HCT116 (cell line): ENCODE data around the gene MAP3K2. TPM values are rescaled to one million over a fixed set of nuclear protein-coding genes. Genes with fewer than 3 reads are reported as not detected.

Experiments used
- ATAC-seq: fragments of 200-7000 bp; cut with Tn5 transposase; 2 replicates; pipeline ENCODE4 v1.9.1; 2020; ENCODE audit warnings: mild to moderate bottlenecking, moderate library complexity
- BruUV-seq: library from RNA; stranded (reverse); fragments of 400-500 nt; replicated peaks from 2 replicates; lab custom pipeline; 2021; lab: Mats Ljungman, UMichigan
- CTCF ChIA-PET: fragments of 300-600 bp; sonication (Branson Sonifier 250); formaldehyde crosslinking; loops from one replicate; lab custom pipeline; 2021; ENCODE audit warnings: antibody characterized with exemption; lab: Charles Lee
- POLR2A ChIA-PET: fragments of 300-600, 350-600 bp; sonication (Branson Sonifier 250); formaldehyde crosslinking; loops from one replicate; lab custom pipeline; 2021; ENCODE audit warnings: antibody characterized with exemption; lab: Charles Lee
- RAD21 ChIA-PET, 2 experiments: fragments of 300-600 bp; sonication (Branson Sonifier 250); formaldehyde crosslinking; loops; one replicate each; lab custom pipeline; 2023; ENCODE audit warnings: low total read pairs in 2 of 2; ENCODE audit not compliant: uncharacterized antibody in 2 of 2, unreplicated experiment in 2 of 2, low non-redundant PET in 1 of 2; lab: Charles Lee
- DNase-seq: peaks from one replicate; pipeline ENCODE4 v3.0.0-alpha.2; 2010; ENCODE audit warnings: low read depth, low spot score
- H2AFZ ChIP-seq: fragments of 200-600 bp; shearing (Covaris generic), sonication (generic); 2 replicates; pipeline ENCODE4 v1.6.1; 2017; ENCODE audit warnings: low read depth, mixed run types, mixed read lengths, antibody characterized with exemption, low read length; ENCODE audit not compliant: poor library complexity, severe bottlenecking
- H3K27ac ChIP-seq: 2 replicates; pipeline ENCODE4 v1.5.1; 2012; ENCODE audit warnings: low read depth, low read length
- H3K27me3 ChIP-seq: fragments of 200-600 bp; sonication (generic); 2 replicates; pipeline ENCODE4 v1.6.1; 2016; ENCODE audit warnings: mixed run types, low read length, mixed read lengths; ENCODE audit not compliant: insufficient read depth
- H3K36me3 ChIP-seq, 2 experiments: fragments of 200-500 bp in 1 of 2; fragments of 200-600 bp in 1 of 2; sonication (Bioruptor generic) in 1 of 2; sonication (generic) in 1 of 2; 2 replicates each; pipeline versions ENCODE4 v1.5.1 to v1.6.1; 2014 to 2016; ENCODE audit warnings: low read length in 2 of 2, inconsistent platforms in 1 of 2, mixed read lengths in 1 of 2, mixed run types in 1 of 2; ENCODE audit not compliant: insufficient read depth in 2 of 2, control insufficient read depth in 1 of 2
- H3K4me1 ChIP-seq, 2 experiments: fragments of 200-600 bp in 1 of 2; sonication (generic) in 1 of 2; 2 replicates each; pipeline versions ENCODE4 v1.5.1 to v1.6.1; 2012 to 2017; ENCODE audit warnings: low read length in 2 of 2, inconsistent platforms in 1 of 2, mild to moderate bottlenecking in 1 of 2, mixed read lengths in 1 of 2, mixed run types in 1 of 2, moderate library complexity in 1 of 2; ENCODE audit not compliant: insufficient read depth in 2 of 2, control insufficient read depth in 1 of 2
- H3K4me2 ChIP-seq: fragments of 200-600 bp; sonication (generic); 2 replicates; pipeline ENCODE4 v1.6.1; 2017; ENCODE audit warnings: mixed run types, low read length, mixed read lengths
- H3K4me3 ChIP-seq, 2 experiments: fragments of 200-600 bp in 1 of 2; sonication (generic) in 1 of 2; replicated peaks in 1 of 2; 2 replicates each; pipeline ENCODE4 v1.5.1; 2011 to 2016; ENCODE audit warnings: low read length in 2 of 2, control low read depth in 1 of 2, low read depth in 1 of 2, mild to moderate bottlenecking in 1 of 2, mixed read lengths in 1 of 2, mixed run types in 1 of 2
- H3K79me2 ChIP-seq: fragments of 200-600 bp; sonication (generic); 2 replicates; pipeline ENCODE4 v1.6.1; 2017; ENCODE audit warnings: mild to moderate bottlenecking, mixed run types, low read length, moderate library complexity, mixed read lengths; ENCODE audit not compliant: insufficient read depth
- H3K9ac ChIP-seq: fragments of 200-600 bp; sonication (generic); 2 replicates; pipeline ENCODE4 v1.6.1; 2016; ENCODE audit warnings: low read length, mixed read lengths
- H3K9me2 ChIP-seq: fragments of 200-600 bp; sonication (generic), shearing (Covaris generic); 2 replicates; pipeline ENCODE4 v1.6.1; 2017; ENCODE audit warnings: mixed run types, mild to moderate bottlenecking, moderate library complexity; ENCODE audit not compliant: insufficient read depth
- H3K9me3 ChIP-seq, 2 experiments: fragments of 200-500 bp in 1 of 2; fragments of 200-600 bp in 1 of 2; sonication (Bioruptor generic) in 1 of 2; sonication (generic) in 1 of 2; 2 replicates each; pipeline ENCODE4 v1.6.1; 2014 to 2017; ENCODE audit warnings: low read length in 2 of 2, mixed read lengths in 2 of 2, inconsistent platforms in 1 of 2, low read depth in 1 of 2, mild to moderate bottlenecking in 1 of 2, mixed run types in 1 of 2, moderate library complexity in 1 of 2; ENCODE audit not compliant: control insufficient read depth in 1 of 2, insufficient read depth in 1 of 2
- H4K20me1 ChIP-seq: fragments of 200-600 bp; sonication (generic), shearing (Covaris generic); 2 replicates; pipeline ENCODE4 v1.6.1; 2017; ENCODE audit warnings: mixed run types, mild to moderate bottlenecking, moderate library complexity; ENCODE audit not compliant: insufficient read depth
- CTCF ChIP-seq, 3 experiments: fragments of 200-600 bp in 1 of 3; sonication (generic) in 1 of 3; IDR thresholded peaks in 2 of 3; conservative IDR thresholded peaks in 1 of 3; 2 replicates each; pipeline ENCODE4 v1.5.1; 2012 to 2017; ENCODE audit warnings: low read depth in 2 of 3, low read length in 2 of 3, antibody characterized with exemption in 1 of 3, borderline replicate concordance in 1 of 3, control low read depth in 1 of 3, mild to moderate bottlenecking in 1 of 3, mixed read lengths in 1 of 3, mixed run types in 1 of 3, moderate library complexity in 1 of 3; ENCODE audit not compliant: insufficient read depth in 1 of 3
- EZH2 ChIP-seq: fragments of 200-600 bp; sonication (generic); IDR thresholded peaks from 2 replicates; pipeline ENCODE4 v1.6.1; 2017; ENCODE audit warnings: antibody characterized with exemption, mixed run types
- JUND ChIP-seq: IDR thresholded peaks from 2 replicates; pipeline ENCODE4 v1.6.1; 2012
- MAX ChIP-seq: IDR thresholded peaks from 2 replicates; pipeline ENCODE4 v1.6.1; 2012
- POLR2AphosphoS5 ChIP-seq: IDR thresholded peaks from 2 replicates; pipeline ENCODE4 v1.6.1; 2011; ENCODE audit warnings: mild to moderate bottlenecking, low read depth, low read length, moderate library complexity
- SP1 ChIP-seq: IDR thresholded peaks from 2 replicates; pipeline ENCODE4 v1.6.1; 2012; ENCODE audit warnings: low read depth
- YY1 ChIP-seq: IDR thresholded peaks from 2 replicates; pipeline ENCODE4 v1.6.1; 2011; ENCODE audit warnings: low read length, low read depth, moderate library complexity, mild to moderate bottlenecking; ENCODE audit not compliant: insufficient replicate concordance; ENCODE audit errors: extremely low read depth
- ZNF274 ChIP-seq: fragments of 200-500 bp; sonication (Bioruptor generic); IDR thresholded peaks from 2 replicates; pipeline ENCODE4 v1.6.1; 2014; ENCODE audit warnings: mild to moderate bottlenecking, low read depth, low read length, inconsistent platforms
- intact Hi-C: fragments of 100-400 bp; cut with micrococcal nuclease; formaldehyde crosslinking; loops from 2 replicates; pipeline ENCODE4 v1.10.0; 2022
- total RNA-seq: library from RNA; stranded (reverse); gene quantifications from one replicate; pipeline ENCODE4 v1.2.1, GENCODE V29; 2021; ENCODE audit not compliant: unreplicated experiment

Gene MAP3K2
- total RNA-seq, 1 experiment from 2014 or later: 44.5 TPM

- Histone ChIP-seq H3K4me2 (no peak overlapping the region), H3K9me3 (no peaks in the 10 kb centered on the region), H3K9me2 (no peaks in the 10 kb centered on the region), H3K79me2 (peaks cover 68% of the 10 kb centered on the region), H2AFZ (no peak overlapping the region), H3K4me3 (no peak overlapping the region), H3K27me3 (no peaks in the 10 kb centered on the region), H3K9ac (no peak overlapping the region), H3K27ac (no peak overlapping the region), H3K4me1 (no peaks in the 10 kb centered on the region), H3K36me3 (no peaks in the 10 kb centered on the region), H4K20me1 (peaks cover 13% of the 10 kb centered on the region; the same call in 1 of the 2 replicates)
- ATAC-seq (no peak), DNase-seq (no peak)
- TF ChIP-seq CTCF (IDR thresholded peaks at IDR 0.05 in 2 of 3, conservative IDR thresholded peaks at IDR 0.05 in 1 of 3; ENCODE audit: borderline replicate concordance in 1 of 3, insufficient read depth in 1 of 3, low read depth in 2 of 3, low read length in 2 of 3) (no peak), POLR2AphosphoS5 (no peak), MAX (no peak), ZNF274 (no peak), EZH2 (no peak), SP1 (no peak), JUND (no peak), YY1 (no peak)
- ChIA-PET POLR2A (no interaction called here), CTCF (interaction anchor here (1.2 kb wide), 1 partner anchor 8 kb away, joined by 4 read pairs; no protein-coding TSS in a partner anchor), RAD21 (no interaction called here)
- no TSS peak for BruUV-seq
- intact Hi-C loops: no loop called here
Measured at GRCh38 chr2:127378720-127379119, 9.1 kb downstream of the MAP3K2 start.
